ENCODE results near the gene SPACDR.

GRCh38 chr7:100419660-100420226 lies 44.3 kb downstream of the SPACDR start:
- TF ChIP-seq EZH2 (IDR thresholded peaks at IDR 0.05; ENCODE audit: borderline replicate concordance, insufficient read depth, low read depth, low read length, poor library complexity, severe bottlenecking), result no peak
- no peak for TF ChIP-seq CTCF (IDR thresholded peaks at IDR 0.05)
